Stimulated activated CD8-positive, alpha-beta memory T cell treated with anti-CD3 and anti-CD28 coated beads, Interleukin-7, amount 100 ng/mL, for 1 hour (primary cell): ENCODE data around the gene MSL1.
"Not testable (repeated sequence)": the region's sequence is repeated elsewhere in the genome, so short reads cannot be mapped to it uniquely, and the experiment has no call there.

Source experiments
- DNase-seq, 2 donors: peaks; one replicate each; pipeline ENCODE4 v3.0.0-alpha.2; 2020; ENCODE audit warnings: low read depth in 2 of 2

MSL1 gene

DNA sequence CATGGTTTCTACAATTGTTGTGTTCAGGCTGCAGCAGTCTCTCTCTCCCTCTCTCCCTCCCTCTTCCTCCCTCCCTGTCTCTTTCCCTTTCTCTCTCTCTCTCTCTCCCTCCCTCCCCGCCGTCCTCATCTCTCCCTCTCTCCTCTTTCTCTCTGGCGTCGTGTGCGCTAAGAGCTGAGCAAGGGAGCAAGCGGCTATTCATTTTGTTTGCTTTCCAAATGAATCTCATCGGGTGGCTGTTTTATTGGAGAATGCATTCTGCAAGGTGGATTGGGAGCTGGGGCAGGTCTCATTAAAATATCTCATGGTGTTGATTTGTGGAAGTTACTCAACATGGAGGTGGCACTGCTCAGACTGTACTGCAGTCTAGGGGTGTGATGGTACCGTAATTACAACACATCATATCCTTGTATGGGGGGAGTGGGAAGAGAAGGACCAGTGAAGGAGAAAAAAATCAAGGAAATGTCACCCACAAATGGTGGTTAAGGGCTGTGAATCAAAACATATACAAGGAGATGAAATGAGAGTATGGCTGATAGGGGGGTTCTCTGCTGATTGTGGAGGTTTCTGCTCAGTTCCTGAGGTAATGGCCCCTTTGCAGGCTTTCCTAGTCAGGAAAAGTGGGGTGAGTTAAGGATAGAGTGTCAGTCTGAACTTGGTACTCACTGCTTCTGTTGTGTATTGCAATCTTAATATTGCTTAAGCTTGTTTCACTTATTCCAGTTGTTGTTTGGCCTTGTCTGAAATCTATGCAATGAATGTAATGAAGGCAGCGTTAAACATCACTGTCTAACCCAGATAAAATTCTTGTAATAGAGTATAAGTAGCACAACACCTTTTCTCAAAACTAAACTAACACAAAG, 2.7 kb downstream of the MSL1 start:
- no peak for DNase-seq

GRCh38 chr17:40129498-40129897, 7.7 kb downstream of the MSL1 start:
- DNase-seq = no peak

DNA sequence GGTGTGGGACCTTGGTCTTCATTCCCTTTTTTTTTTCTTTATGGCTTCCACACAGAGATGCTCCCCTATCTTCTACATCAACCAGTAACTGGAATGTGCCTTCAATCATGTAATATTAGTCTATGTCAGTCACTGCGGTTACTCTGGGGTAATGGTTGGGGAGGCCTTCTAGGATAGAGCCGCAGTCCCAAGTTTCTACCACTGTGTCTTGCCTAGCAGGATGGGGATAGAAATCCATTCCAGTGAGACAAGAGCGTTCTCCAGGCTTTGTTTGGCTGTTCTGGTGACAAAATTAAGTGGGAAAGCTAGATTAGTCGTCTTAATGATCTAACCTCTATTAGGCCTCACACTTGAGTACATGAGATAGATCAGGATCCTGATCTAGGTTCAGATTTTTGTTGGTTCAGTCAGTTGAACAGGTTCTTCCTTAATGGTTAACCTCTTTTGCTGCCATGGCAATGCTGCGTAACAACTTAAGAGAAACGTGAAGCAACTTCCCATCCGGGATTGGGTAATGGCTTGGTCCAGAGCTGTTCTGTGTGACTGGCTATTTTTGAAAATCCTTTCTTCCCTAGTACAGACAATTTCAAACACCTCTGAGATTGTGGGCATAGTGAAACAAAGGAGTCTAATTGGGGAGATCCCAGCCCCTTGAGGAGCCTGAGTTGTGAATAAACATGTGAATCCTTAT, 8.7 kb downstream of the MSL1 start:
- no peak for DNase-seq

- no peak for DNase-seq
Measured at GRCh38 chr17:40134184-40134583, 12.4 kb downstream of the MSL1 start.

DNA sequence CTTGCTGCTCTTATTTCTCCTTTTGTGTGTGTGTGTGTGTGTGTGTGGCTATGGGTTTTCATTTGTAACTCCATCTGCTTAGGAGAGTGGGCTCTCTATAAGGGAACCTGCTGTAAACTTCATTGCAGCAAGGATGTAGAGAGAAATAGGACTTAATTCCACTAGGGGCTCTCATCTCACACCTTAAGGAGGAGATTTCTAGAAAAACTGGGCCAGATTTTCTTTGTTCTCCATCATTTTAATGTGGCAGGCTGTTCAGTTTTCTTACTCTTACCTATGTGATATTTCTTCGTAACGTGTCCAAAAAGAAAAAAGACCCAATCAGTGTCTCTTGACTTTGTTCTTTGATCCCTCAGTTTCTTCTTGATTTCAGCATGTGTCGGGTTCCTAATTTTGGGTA, 14.0 kb downstream of the MSL1 start:
- DNase-seq = no peak

GRCh38 chr17:40139566-40140058, 17.8 kb downstream of the MSL1 start:
- DNase-seq = no peak

DNA sequence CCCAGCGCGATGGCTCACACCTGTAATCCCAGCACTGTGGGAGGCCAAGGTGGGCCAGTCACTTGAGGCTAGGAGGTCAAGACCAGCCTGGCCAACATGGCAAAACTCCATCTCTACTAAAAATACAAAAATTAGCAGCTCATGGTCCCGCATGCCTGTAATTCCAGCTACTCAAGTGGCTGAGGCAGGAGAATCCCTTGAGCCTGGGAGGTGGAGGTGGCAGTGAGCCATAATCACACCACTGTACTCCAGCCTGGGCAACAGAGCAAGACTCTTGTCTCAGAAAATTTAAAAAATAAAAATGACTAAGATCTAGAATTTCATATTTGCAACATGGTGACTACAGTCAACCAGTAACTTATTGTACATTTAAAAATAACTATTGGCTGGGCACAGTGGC, 21.4 kb downstream of the MSL1 start:
- not testable (repeated sequence) for DNase-seq

GRCh38 chr17:40145476-40145875, 23.7 kb downstream of the MSL1 start:
- DNase-seq = no peak

DNA sequence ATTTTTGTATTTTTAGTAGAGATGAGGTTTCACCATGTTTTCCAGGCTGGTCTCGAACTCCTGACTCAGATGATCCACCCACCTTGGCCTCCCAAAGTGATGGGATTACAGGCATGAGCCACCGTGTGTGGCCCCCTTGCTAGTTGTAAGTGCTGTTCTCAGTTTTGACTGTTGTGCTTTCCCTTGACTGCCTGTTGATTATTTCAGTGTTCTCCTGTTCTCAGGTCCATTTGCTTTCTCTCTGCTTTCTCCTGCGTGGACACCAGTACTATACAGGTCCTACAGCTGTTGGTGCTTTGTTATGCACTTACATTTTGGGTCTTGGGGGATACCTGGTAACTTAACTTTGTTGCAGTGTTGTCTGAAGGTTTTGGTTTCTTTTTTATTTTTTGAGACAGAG, 26.8 kb downstream of the MSL1 start:
- DNase-seq = no peak

DNA sequence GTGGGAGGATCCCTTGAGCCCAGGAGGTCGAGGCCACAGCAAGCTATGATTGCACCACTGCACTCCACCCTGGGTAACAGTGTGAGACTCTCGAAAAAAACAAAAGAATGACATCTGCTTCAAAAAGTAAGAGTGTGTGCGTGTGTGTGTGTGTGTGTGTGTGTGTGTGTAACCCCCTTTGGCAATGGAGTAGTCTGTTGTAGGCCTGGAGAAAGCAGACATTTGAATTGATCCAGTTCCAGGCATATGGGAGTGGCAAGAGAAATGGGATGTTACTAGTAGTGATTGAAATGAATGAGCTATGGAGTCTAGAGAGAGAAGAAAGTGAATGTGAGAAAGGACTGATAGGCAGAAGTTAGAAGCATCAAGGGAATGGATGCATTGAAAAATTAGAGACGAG, 28.5 kb downstream of the MSL1 start:
- no peak for DNase-seq

DNA sequence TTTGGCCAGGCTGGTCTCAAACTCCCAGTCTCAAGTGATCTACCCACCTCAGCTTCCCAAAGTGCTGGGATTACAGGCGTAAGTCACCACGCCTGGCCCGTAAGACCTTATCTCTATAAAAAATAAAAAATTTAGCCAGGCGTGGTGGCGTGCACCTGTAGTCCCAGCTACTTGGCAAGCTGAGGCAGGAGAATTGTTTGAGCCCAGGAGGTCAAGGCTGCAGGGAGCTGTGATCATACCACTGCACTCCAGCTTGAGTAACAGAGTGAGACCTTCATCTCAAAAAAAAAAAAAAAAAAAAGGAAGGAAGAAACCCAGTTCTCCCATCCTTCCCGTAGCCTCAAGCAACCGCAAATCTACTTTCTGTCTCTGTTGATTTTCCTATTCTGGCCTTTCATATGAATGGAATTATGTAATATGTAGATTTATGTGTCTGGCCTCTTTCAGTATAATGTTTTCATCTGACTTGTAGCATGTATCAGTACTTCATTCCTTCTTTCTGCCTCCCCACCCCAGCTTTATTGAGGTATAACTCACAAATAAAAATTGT, 29.7 kb downstream of the MSL1 start:
- no peak for DNase-seq

GRCh38 chr17:40153603-40154236, 31.9 kb downstream of the MSL1 start:
- no peak for DNase-seq

DNA sequence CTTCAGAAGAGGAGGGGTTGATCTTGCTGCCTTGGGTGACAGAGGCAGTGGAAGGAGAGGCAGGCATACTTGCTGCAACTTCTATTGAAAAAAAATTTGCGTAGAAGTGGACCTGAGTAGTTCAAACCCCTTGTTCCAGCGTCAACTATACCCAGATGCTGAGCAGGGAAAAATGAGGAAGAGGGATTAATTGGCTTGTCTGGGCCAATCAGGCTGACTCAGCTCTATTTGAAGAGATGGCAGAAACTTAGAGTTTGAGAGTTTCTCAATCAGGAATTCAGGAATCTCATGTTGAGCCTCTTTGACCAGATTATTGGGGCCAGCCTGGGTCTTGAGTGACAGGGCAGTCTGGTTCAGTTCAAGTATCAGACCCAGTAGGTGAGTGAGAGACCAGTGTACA, 36.2 kb downstream of the MSL1 start:
- no peak for DNase-seq

- no peak for DNase-seq
Measured at GRCh38 chr17:40158438-40159013, 36.8 kb downstream of the MSL1 start.

- DNase-seq = no peak
Measured at GRCh38 chr17:40159456-40159855, 37.7 kb downstream of the MSL1 start.

DNA sequence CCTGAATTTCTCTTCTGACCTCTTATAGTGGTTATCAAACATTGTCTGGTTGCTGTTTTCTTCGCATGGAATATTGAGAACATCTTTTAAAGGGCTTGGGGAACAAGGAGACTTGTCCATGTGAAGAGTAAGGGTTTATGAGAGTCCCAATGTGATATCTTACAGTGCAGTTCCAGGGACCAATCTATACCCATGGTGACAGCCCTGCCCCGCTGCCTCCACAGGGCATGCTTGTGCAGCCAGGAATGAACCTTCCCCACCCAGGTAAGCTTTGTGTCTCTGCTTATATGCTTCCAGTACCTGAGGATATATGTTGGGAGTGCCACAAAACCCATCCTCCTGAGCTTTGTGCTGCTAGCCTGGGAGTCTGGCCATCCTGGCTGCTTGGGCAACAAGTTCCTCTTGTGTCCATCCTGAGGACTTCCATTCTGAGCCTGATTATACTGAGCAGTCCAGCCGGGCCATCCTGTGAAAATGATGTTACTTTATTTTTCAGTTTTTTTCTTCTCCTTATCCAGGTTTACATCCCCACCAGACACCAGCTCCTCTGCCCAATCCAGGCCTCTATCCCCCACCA, 46.0 kb downstream of the MSL1 start:
- no peak for DNase-seq

DNA sequence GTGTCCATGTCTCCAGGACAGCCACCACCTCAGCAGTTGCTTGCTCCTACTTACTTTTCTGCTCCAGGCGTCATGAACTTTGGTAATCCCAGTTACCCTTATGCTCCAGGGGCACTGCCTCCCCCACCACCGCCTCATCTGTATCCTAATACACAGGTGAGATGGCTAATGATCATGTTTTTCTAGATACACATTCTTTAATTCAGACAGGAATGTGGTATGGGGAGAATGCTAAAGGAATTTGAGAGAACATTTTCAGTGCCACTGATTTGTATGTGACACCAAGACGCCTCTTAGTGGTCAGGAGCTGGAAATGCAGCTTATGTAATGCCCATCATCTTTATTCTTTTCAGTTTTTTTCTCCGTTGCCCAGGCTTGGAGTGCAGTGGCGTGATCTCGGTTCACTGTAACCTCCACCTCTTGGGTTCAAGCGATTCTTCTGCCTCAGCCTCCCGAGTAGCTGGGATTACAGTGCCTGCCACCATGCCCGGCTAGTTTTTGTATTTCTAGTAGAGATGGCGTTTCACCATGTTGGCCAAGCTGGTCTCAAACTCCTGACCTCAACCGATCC, 46.6 kb downstream of the MSL1 start:
- no peak for DNase-seq

DNA sequence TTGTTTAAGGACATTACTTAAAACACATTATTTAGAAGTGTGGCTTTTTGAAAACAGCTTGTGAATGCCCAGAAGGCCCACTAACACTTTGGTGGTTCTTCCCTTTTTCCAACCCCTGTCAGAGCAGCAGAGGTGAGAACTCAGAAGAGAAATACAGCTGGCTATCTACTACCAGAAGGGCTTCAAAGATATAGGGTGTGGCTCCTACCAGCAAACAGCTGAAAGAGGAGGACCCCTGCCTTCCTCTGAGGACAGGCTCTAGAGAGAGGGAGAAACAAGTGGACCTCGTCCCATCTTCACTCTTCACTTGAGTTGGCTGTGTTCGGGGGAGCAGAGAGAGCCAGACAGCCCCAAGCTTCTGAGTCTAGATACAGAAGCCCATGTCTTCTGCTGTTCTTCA, 48.6 kb downstream of the MSL1 start:
- no peak for DNase-seq

GRCh38 chr17:40171750-40172149, 50.0 kb downstream of the MSL1 start:
- DNase-seq = no peak

GRCh38 chr17:40173091-40173777, 51.5 kb downstream of the MSL1 start:
- DNase-seq = no peak

GRCh38 chr17:40173778-40174135, 52.0 kb downstream of the MSL1 start:
- DNase-seq = no peak
